Measurements from ENCODE around the gene DNAJC4. TPM values are rescaled to one million over a fixed set of nuclear protein-coding genes. Genes with fewer than 3 reads are reported as not detected.
A peak's percentile ranks its signal among the peaks of the same experiment; 100 is the strongest.

DNAJC4 gene
- total RNA-seq, 2 donors from 2014 or later: 24.7 to 32.1 TPM

GRCh38 chr11:64249038-64249437, 18.7 kb downstream of the DNAJC4 start:
- DNase-seq (ENCODE audit: low spot score): no peak
- H3K27ac ChIP-seq: no peak overlapping the region
- H3K27me3 ChIP-seq: no peaks in the 10 kb centered on the region
- H3K4me3 ChIP-seq: no peak overlapping the region
- no peak for TF ChIP-seq CTCF (IDR thresholded peaks at IDR 0.05)
- peaks cover 5% of the 10 kb centered on the region for H3K36me3 ChIP-seq
- H3K4me1 ChIP-seq: peaks cover 0 to 60% of the 10 kb centered on the region in 2 donors
- no peaks in the 10 kb centered on the region for H3K9me3 ChIP-seq

- DNase-seq (ENCODE audit: low spot score): no peak
- Histone ChIP-seq H3K4me3 (no peak overlapping the region), H3K27me3 (no peaks in the 10 kb centered on the region), H3K4me1 (peaks cover 0 to 59% of the 10 kb centered on the region in 2 donors), H3K36me3 (peaks cover 5% of the 10 kb centered on the region), H3K9me3 (no peaks in the 10 kb centered on the region), H3K27ac (no peak overlapping the region)
- TF ChIP-seq CTCF (IDR thresholded peaks at IDR 0.05): no peak
Measured at GRCh38 chr11:64249563-64250414, 19.4 kb downstream of the DNAJC4 start.

GRCh38 chr11:64250415-64251015, 20.2 kb downstream of the DNAJC4 start:
- peak overlapping the region in 1 of 2 donors; percentile 56 for H3K27ac ChIP-seq
- peak overlapping the region; percentile 43 to 83 for H3K4me3 ChIP-seq
- H3K27me3 ChIP-seq: no peaks in the 10 kb centered on the region
- H3K4me1 ChIP-seq: peaks cover 0 to 51% of the 10 kb centered on the region in 2 donors
- no peaks in the 10 kb centered on the region for H3K9me3 ChIP-seq
- TF ChIP-seq CTCF (IDR thresholded peaks at IDR 0.05): no peak
- H3K36me3 ChIP-seq: peaks cover 8% of the 10 kb centered on the region
- DNase-seq (ENCODE audit: low spot score): no peak

GRCh38 chr11:64251016-64251752, 20.8 kb downstream of the DNAJC4 start, which contains the start of gene PLCB3:
Gene PLCB3, plus strand, starts transcription at chr11:64251530. Its CDS starts 120 bp downstream, at chr11:64251650.
- H3K4me1 ChIP-seq: peaks cover 0 to 45% of the 10 kb centered on the region in 2 donors

GRCh38 chr11:64251753-64252002, 21.3 kb downstream of the DNAJC4 start:
- H3K9me3 ChIP-seq: no peaks in the 10 kb centered on the region
- DNase-seq (ENCODE audit: low spot score): no peak
- peaks cover 0 to 44% of the 10 kb centered on the region in 2 donors for H3K4me1 ChIP-seq
- no peaks in the 10 kb centered on the region for H3K27me3 ChIP-seq
- peak overlapping the region; percentile 77 to 83 for H3K4me3 ChIP-seq
- peak overlapping the region; percentile 63 to 71 for H3K27ac ChIP-seq
- no peak for TF ChIP-seq CTCF (IDR thresholded peaks at IDR 0.05)
- peaks cover 20% of the 10 kb centered on the region for H3K36me3 ChIP-seq

More at GRCh38 chr11:64251016-64251752, 20.8 kb downstream of the DNAJC4 start, which contains the start of gene PLCB3:
- peaks cover 15% of the 10 kb centered on the region for H3K36me3 ChIP-seq
- no peak for DNase-seq (ENCODE audit: low spot score)
- H3K27me3 ChIP-seq: no peaks in the 10 kb centered on the region
- no peaks in the 10 kb centered on the region for H3K9me3 ChIP-seq
- peak within 1 kb of the TSS; percentile 77 to 83 for H3K4me3 ChIP-seq
- peak within 1 kb of the TSS; percentile 63 to 71 for H3K27ac ChIP-seq
- TF ChIP-seq CTCF (IDR thresholded peaks at IDR 0.05): peak; percentile 87 to 99

All from right atrium auricular region (tissue), 2 donors.